CD14-positive monocyte (primary cell): ENCODE data around the gene ERC1. TPM values are rescaled to one million over a fixed set of nuclear protein-coding genes. Genes with fewer than 3 reads are reported as not detected.

Experiments
- DNase-seq, 3 donors: peaks; one replicate each; pipeline ENCODE4 v3.0.0-alpha.2; 2011 to 2022
- H2AFZ ChIP-seq: 2 replicates; pipeline ENCODE4 v1.6.0; 2012; ENCODE audit warnings: mild to moderate bottlenecking, low read depth, low read length, inconsistent platforms; ENCODE audit not compliant: insufficient read depth, poor library complexity, severe bottlenecking
- H3K27ac ChIP-seq, 2 donors: 1 replicate in 1 of 2; 2 replicates in 1 of 2; pipeline ENCODE4 v1.5.1; 2012 to 2013; ENCODE audit warnings: low read length in 2 of 2, control low read depth in 1 of 2, inconsistent platforms in 1 of 2, low read depth in 1 of 2, mild to moderate bottlenecking in 1 of 2
- H3K27me3 ChIP-seq, 2 donors: one replicate each; pipeline versions ENCODE4 v1.6.0 to v1.6.1; 2011 to 2013; ENCODE audit warnings: low read length in 2 of 2; ENCODE audit not compliant: control insufficient read depth in 2 of 2, insufficient read depth in 2 of 2
- H3K36me3 ChIP-seq, 2 donors: replicated peaks in 1 of 2; 1 replicate in 1 of 2; 2 replicates in 1 of 2; pipeline versions ENCODE4 v1.5.1 to v1.6.1; 2012 to 2013; ENCODE audit warnings: low read length in 2 of 2, control low read depth in 1 of 2, inconsistent platforms in 1 of 2, mild to moderate bottlenecking in 1 of 2; ENCODE audit not compliant: insufficient read depth in 2 of 2, control insufficient read depth in 1 of 2
- H3K4me1 ChIP-seq, 2 donors: 1 replicate in 1 of 2; 2 replicates in 1 of 2; pipeline versions ENCODE4 v1.5.1 to v1.6.1; 2012 to 2013; ENCODE audit warnings: low read length in 2 of 2, control low read depth in 1 of 2, inconsistent platforms in 1 of 2, mild to moderate bottlenecking in 1 of 2, moderate library complexity in 1 of 2; ENCODE audit not compliant: insufficient read depth in 2 of 2, control insufficient read depth in 1 of 2
- H3K4me2 ChIP-seq: replicated peaks from 2 replicates; pipeline ENCODE3; 2012; ENCODE audit warnings: low read length, moderate library complexity, mild to moderate bottlenecking; ENCODE audit not compliant: poor library complexity, severe bottlenecking; ENCODE audit errors: extremely low read depth
- H3K4me3 ChIP-seq, 3 experiments: fragments of 200-600 bp in 1 of 3; sonication (generic) in 1 of 3; replicated peaks in 1 of 3; 1 replicate in 2 of 3; 2 replicates in 1 of 3; pipeline ENCODE4 v1.5.1; 2011 to 2013; ENCODE audit warnings: low read length in 3 of 3, mild to moderate bottlenecking in 3 of 3, control low read depth in 2 of 3, low read depth in 2 of 3, inconsistent platforms in 1 of 3, moderate library complexity in 1 of 3
- H3K79me2 ChIP-seq: 2 replicates; pipeline ENCODE4 v1.6.0; 2012; ENCODE audit warnings: mild to moderate bottlenecking, control low read depth, inconsistent platforms, low read length, moderate library complexity; ENCODE audit not compliant: insufficient read depth
- H3K9ac ChIP-seq: 2 replicates; pipeline ENCODE4 v1.6.0; 2017; ENCODE audit warnings: low read length, mild to moderate bottlenecking; ENCODE audit not compliant: insufficient read depth, poor library complexity, severe bottlenecking
- H3K9me3 ChIP-seq, 2 donors: replicated peaks in 1 of 2; 1 replicate in 1 of 2; 2 replicates in 1 of 2; pipeline versions ENCODE4 v1.5.1 to v1.6.1; 2012 to 2013; ENCODE audit warnings: low read length in 2 of 2, control low read depth in 1 of 2; ENCODE audit not compliant: control insufficient read depth in 1 of 2, insufficient read depth in 1 of 2
- H4K20me1 ChIP-seq: 2 replicates; pipeline ENCODE4 v1.6.0; 2012; ENCODE audit warnings: mild to moderate bottlenecking, low read length, control low read depth, moderate library complexity; ENCODE audit not compliant: insufficient read depth
- H3K27ac Mint-ChIP-seq, 7 donors: one replicate each; pipeline ENCODE4 v1.8.0; 2020; ENCODE audit warnings: mild to moderate bottlenecking in 7 of 7, mixed read lengths in 7 of 7, moderate library complexity in 6 of 7, inconsistent platforms in 2 of 7
- H3K27me3 Mint-ChIP-seq, 3 donors: one replicate each; pipeline ENCODE4 v1.8.0; 2021 to 2022; ENCODE audit warnings: low read depth in 3 of 3, mild to moderate bottlenecking in 3 of 3, mixed read lengths in 3 of 3, moderate library complexity in 3 of 3, inconsistent platforms in 1 of 3
- H3K36me3 Mint-ChIP-seq, 2 donors: one replicate each; pipeline ENCODE4 v1.8.0; 2020; ENCODE audit warnings: mixed read lengths in 2 of 2, inconsistent platforms in 1 of 2, mild to moderate bottlenecking in 1 of 2
- H3K4me1 Mint-ChIP-seq: one replicate; pipeline ENCODE4 v1.8.0; 2020; ENCODE audit warnings: mild to moderate bottlenecking, mixed read lengths
- H3K4me3 Mint-ChIP-seq, 2 donors: one replicate each; pipeline ENCODE4 v1.8.0; 2020; ENCODE audit warnings: mild to moderate bottlenecking in 2 of 2, mixed read lengths in 2 of 2, moderate library complexity in 1 of 2
- H3K9me3 Mint-ChIP-seq, 7 donors: one replicate each; pipeline ENCODE4 v1.8.0; 2020 to 2022; ENCODE audit warnings: mixed read lengths in 7 of 7, mild to moderate bottlenecking in 6 of 7, moderate library complexity in 6 of 7, inconsistent platforms in 2 of 7
- CTCF ChIP-seq: fragments of 200-600 bp; IDR thresholded peaks from one replicate; pipeline ENCODE4 v1.8.0; 2022; ENCODE audit warnings: antibody characterized with exemption, mild to moderate bottlenecking
- WGBS: methylation state at CpG from one replicate; pipeline ENCODE4 v1.1.5; 2013; ENCODE audit warnings: missing lambda C conversion rate; ENCODE audit not compliant: insufficient coverage; 5-methylcytosine and 5-hydroxymethylcytosine counted together
- intact Hi-C, 2 donors: fragments of 100-400 bp; cut with micrococcal nuclease; formaldehyde crosslinking; loops; one replicate each; pipeline versions ENCODE4 v1.15.0 to v1.15.1; 2023
- polyA plus RNA-seq, 3 donors: library from polyadenylated mRNA; depleted of rRNA in 1 of 3; unstranded in 2 of 3; stranded (reverse) in 1 of 3; fragments of 300-500 nt in 2 of 3; fragments of >200 nt in 1 of 3; fragmentation: Illumina TruSeq in 2 of 3; gene quantifications; 1 replicate in 2 of 3; 2 replicates in 1 of 3; pipeline ENCODE4 v1.2.3, GENCODE V29; 2012 to 2021

Gene ERC1
- polyA plus RNA-seq, 3 donors, result 4.0 to 14.3 (median 5.1) TPM

- no peaks in the 10 kb centered on the region for H3K4me1 ChIP-seq
- H3K27ac ChIP-seq, result no peak overlapping the region
- TF ChIP-seq CTCF, result no peak
- intact Hi-C loops, result no loop called here
- H2AFZ ChIP-seq, result no peak overlapping the region
- H3K4me2 ChIP-seq, result no peak overlapping the region
- Mint-ChIP-seq H3K27ac (peak overlapping the region in 1 of 7 donors; percentile 19), H3K9me3 (no peaks in the 10 kb centered on the region), H3K36me3 (peaks cover 10 to 12% of the 10 kb centered on the region in 2 donors), H3K4me3 (no peak overlapping the region), H3K4me1 (no peaks in the 10 kb centered on the region), H3K27me3 (no peaks in the 10 kb centered on the region)
- H3K9me3 ChIP-seq, result no peaks in the 10 kb centered on the region
- H3K4me3 ChIP-seq, result no peak overlapping the region
- no peaks in the 10 kb centered on the region for H3K27me3 ChIP-seq
- no peaks in the 10 kb centered on the region for H3K79me2 ChIP-seq
- no peaks in the 10 kb centered on the region for H4K20me1 ChIP-seq
- no peak for DNase-seq
- H3K9ac ChIP-seq, result no peak overlapping the region
- 98% methylated on average over 5 of the region's 7 CpGs for WGBS
- H3K36me3 ChIP-seq, result no peaks in the 10 kb centered on the region
Measured at GRCh38 chr12:1213618-1214205, 222.7 kb downstream of the ERC1 start.

GRCh38 chr12:1216560-1216959 is 225.5 kb downstream of the ERC1 start:
- Mint-ChIP-seq H3K4me1 (no peaks in the 10 kb centered on the region), H3K4me3 (no peak overlapping the region), H3K36me3 (peaks cover 5 to 9% of the 10 kb centered on the region in 2 donors), H3K9me3 (no peaks in the 10 kb centered on the region), H3K27ac (no peak overlapping the region), H3K27me3 (no peaks in the 10 kb centered on the region)
- Histone ChIP-seq H3K36me3 (no peaks in the 10 kb centered on the region), H3K4me2 (no peak overlapping the region), H3K79me2 (no peaks in the 10 kb centered on the region), H3K4me3 (no peak overlapping the region), H2AFZ (no peak overlapping the region), H3K9ac (no peak overlapping the region), H3K27ac (no peak overlapping the region), H3K4me1 (no peaks in the 10 kb centered on the region), H3K27me3 (no peaks in the 10 kb centered on the region), H4K20me1 (no peaks in the 10 kb centered on the region), H3K9me3 (no peaks in the 10 kb centered on the region)
- whole genome bisulfite sequencing, result no CpG with 5 or more reads among the region's 3 CpGs
- no peak for TF ChIP-seq CTCF
- intact Hi-C loops, result no loop called here
- no peak for DNase-seq
